Fibroblast of pulmonary artery (primary cell): ENCODE measurements around the gene ILF3.

Experiments used
- DNase-seq: peaks from one replicate; pipeline ENCODE4 v3.0.0-alpha.2; 2010; ENCODE audit warnings: low read depth
- H3K4me3 ChIP-seq: replicated peaks from 2 replicates; pipeline ENCODE4 v1.5.1; 2011; ENCODE audit warnings: low read depth, mild to moderate bottlenecking, control low read depth, low read length, moderate library complexity
- CTCF ChIP-seq: IDR thresholded peaks from 2 replicates; pipeline ENCODE4 v1.5.1; 2011; ENCODE audit warnings: mild to moderate bottlenecking, control low read depth, low read length, inconsistent platforms; ENCODE audit errors: missing control alignments

Gene ILF3

GRCh38 chr19:10730932-10731331, 76.8 kb downstream of the ILF3 start:
- no peak for TF ChIP-seq CTCF
- no peak overlapping the region for H3K4me3 ChIP-seq
- DNase-seq = no peak

- DNase-seq = no peak
- TF ChIP-seq CTCF = no peak
- no peak overlapping the region for H3K4me3 ChIP-seq
Observed at GRCh38 chr19:10735741-10736140, 81.6 kb downstream of the ILF3 start.

- no peak overlapping the region for H3K4me3 ChIP-seq
- no peak for TF ChIP-seq CTCF
- no peak for DNase-seq
Observed at GRCh38 chr19:10736189-10736588, 82.0 kb downstream of the ILF3 start.

- no peak overlapping the region for H3K4me3 ChIP-seq
- no peak for DNase-seq
- TF ChIP-seq CTCF = no peak
Observed at GRCh38 chr19:10736916-10737551, 82.9 kb downstream of the ILF3 start.

- no peak for DNase-seq
- no peak overlapping the region for H3K4me3 ChIP-seq
- no peak for TF ChIP-seq CTCF
Observed at GRCh38 chr19:10737722-10738121, 83.6 kb downstream of the ILF3 start.

- DNase-seq = no peak
- no peak overlapping the region for H3K4me3 ChIP-seq
- TF ChIP-seq CTCF = no peak
Observed at GRCh38 chr19:10740798-10741197, 86.7 kb downstream of the ILF3 start.
